ENCODE data around the gene HEMGN.

HEMGN gene

DNA sequence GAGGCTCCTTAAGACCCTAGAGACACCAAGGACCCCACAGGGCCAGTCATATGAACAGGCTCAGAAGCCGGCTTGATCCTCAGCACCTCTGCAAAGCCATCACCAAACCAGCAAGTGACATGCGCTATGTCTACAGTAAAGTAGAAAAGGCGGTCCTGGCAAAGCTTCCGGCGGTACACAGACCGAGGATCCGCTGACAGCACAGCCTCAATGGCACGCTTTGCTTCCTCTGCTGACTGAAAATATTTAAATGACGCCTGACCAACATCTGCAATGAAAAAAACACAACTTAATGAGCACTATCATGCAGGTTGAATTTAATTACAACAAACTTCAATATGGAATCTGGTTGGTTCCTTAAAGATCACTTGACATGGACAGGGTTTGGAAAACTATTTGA lies 33.2 kb downstream of the HEMGN start:
- Histone ChIP-seq H3K36me3 (ENCODE audit: insufficient read depth, low read length) (peaks cover 10% of the 10 kb centered on the region), H3K4me1 (ENCODE audit: insufficient read depth, low read length) (peaks cover 4% of the 10 kb centered on the region), H3K27ac (ENCODE audit: low read depth, low read length) (no peak overlapping the region), H3K27me3 (ENCODE audit: control insufficient read depth in 1 of 2, insufficient read depth in 2 of 2, low read length in 2 of 2) (no peaks in the 10 kb centered on the region), H3K9me3 (ENCODE audit: low read length) (no peaks in the 10 kb centered on the region), H3K4me3 (ENCODE audit: low read depth in 1 of 2, low read length in 2 of 2) (no peak overlapping the region), H3K9ac (ENCODE audit: low read length) (no peak overlapping the region)

DNA sequence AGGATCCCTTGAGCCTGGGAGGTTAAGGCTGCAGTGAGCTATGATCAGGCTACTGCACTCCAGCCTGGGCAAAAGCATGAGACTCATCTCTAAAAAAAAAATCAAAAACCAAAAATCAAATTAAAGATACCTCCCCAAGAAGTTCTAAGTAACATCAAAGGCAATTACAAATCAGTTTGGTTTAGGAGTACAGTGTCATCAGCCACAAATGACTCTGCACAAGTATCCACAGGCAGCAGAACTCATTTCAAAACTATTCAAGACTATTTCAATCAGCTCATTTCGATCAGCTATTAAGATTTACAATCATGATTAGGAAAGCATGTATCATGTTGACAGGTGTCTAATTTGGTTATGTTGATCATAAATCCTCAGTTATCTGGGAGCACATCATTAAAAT lies 34.8 kb downstream of the HEMGN start:
- Histone ChIP-seq H3K27me3 (ENCODE audit: control insufficient read depth in 1 of 2, insufficient read depth in 2 of 2, low read length in 2 of 2) (no peaks in the 10 kb centered on the region), H3K36me3 (ENCODE audit: insufficient read depth, low read length) (peaks cover 5% of the 10 kb centered on the region), H3K4me3 (ENCODE audit: low read depth in 1 of 2, low read length in 2 of 2) (no peak overlapping the region), H3K27ac (ENCODE audit: low read depth, low read length) (no peak overlapping the region), H3K4me1 (ENCODE audit: insufficient read depth, low read length) (peaks cover 4% of the 10 kb centered on the region), H3K9ac (ENCODE audit: low read length) (no peak overlapping the region), H3K9me3 (ENCODE audit: low read length) (no peaks in the 10 kb centered on the region)

DNA sequence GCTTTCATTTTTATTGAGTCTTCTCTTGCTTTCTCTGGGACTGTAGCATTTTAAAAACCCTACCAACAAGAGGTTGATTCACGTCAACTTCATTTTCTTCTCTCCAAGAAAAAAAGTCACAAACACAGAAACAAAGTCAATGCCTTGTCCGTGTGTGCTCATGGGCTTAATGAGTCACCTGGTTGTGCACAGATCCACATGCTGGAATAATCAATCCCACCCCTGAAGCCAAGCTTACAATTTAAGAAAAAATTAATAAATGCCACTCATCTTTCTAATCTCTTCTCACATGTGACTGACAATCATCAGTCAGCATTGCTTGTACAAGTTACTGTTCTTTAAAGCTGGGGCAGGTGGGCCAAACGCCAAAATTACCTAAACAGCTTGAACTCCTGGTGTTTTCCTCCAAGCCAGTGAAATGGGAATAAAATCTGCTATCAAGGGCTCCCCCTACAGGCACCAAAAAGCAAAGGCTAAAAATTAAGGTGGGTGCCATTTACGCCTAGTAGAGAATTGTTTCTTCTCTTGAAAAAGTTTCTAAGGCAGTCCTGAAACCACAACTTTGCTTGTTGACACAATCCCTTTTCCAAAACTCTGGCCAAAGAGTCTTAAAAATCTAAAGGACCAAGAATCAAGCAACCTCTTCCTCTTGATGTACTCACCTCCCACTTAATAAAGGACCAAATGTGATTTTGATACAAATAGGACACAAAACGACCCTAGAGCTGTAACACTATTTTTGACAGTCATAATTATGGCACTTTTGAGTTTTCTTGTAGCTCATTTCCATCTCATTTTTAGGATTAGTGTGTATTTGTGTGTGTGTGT lies 37.0 kb downstream of the HEMGN start:
- no peak overlapping the region for H3K27ac ChIP-seq (ENCODE audit: low read depth, low read length)
- no peaks in the 10 kb centered on the region for H3K27me3 ChIP-seq (ENCODE audit: control insufficient read depth in 1 of 2, insufficient read depth in 2 of 2, low read length in 2 of 2)
- H3K4me1 ChIP-seq (ENCODE audit: insufficient read depth, low read length), result no peaks in the 10 kb centered on the region
- peaks cover 8% of the 10 kb centered on the region for H3K36me3 ChIP-seq (ENCODE audit: insufficient read depth, low read length)
- no peak overlapping the region for H3K4me3 ChIP-seq (ENCODE audit: low read depth in 1 of 2, low read length in 2 of 2)
- H3K9ac ChIP-seq (ENCODE audit: low read length), result no peak overlapping the region
- H3K9me3 ChIP-seq (ENCODE audit: low read length), result no peaks in the 10 kb centered on the region

DNA sequence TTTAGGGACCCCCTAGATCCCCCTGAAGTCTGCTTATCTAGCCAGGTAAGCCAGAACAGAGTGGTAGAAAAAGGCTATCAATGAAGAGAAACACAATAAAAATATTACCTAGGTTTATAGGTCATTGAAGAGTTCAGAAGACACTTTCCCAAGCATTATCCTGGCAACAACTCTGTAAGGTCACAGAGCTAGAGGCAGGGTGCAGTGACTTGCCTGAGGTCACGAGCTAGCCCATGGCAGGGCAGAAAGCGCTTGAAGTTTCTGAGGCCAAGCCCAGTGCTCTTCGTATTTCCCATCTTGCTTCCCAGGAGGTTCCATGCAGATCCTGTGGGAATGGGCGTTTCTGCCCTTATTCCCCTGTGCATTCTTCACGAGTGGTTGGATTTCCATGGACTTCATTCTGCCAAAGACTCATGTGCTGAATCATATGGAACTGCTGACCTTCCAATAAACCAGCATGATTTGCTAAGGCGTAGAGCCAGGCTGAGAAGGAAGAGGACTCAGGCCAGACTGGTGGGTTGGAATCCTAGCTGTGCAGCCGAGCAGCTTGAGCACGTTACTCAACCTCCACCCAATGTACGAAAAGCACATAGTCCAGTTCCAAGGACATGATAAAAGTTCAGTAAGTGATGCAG lies 37.8 kb downstream of the HEMGN start:
- Histone ChIP-seq H3K9me3 (ENCODE audit: low read length) (no peaks in the 10 kb centered on the region), H3K27me3 (ENCODE audit: control insufficient read depth in 1 of 2, insufficient read depth in 2 of 2, low read length in 2 of 2) (no peaks in the 10 kb centered on the region), H3K27ac (ENCODE audit: low read depth, low read length) (no peak overlapping the region), H3K4me3 (ENCODE audit: low read depth in 1 of 2, low read length in 2 of 2) (no peak overlapping the region), H3K9ac (ENCODE audit: low read length) (no peak overlapping the region), H3K36me3 (ENCODE audit: insufficient read depth, low read length) (peaks cover 8% of the 10 kb centered on the region), H3K4me1 (ENCODE audit: insufficient read depth, low read length) (no peaks in the 10 kb centered on the region)

DNA sequence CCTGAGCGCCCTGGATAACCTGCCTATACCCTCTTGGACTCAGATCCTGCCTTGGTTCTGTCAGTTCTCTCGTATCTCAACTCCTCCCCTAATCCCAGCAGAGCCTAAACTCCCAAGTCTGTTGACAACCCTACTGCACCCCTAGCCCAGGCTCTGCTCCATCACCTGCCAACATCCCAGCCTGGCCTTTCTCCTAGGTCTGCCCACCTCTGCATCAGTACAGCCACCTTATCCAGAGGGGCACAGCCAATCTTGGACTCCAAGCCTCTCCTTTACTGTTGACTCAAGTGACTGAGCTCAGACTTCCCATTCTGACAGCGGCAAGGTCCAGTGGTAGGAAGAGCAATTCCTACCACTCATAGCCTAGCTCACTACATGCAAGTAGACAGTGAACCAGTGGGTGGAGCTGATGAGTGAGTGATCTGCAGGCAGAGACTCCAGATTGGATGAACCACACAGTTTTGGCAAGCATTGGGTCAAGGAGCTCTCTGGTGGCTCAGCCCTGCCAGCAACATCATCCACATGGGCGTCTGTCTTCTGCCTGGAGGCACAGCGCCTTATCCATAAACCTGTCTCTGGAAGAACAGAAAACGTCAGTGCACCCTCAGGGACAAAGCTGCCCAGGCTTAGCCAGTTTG lies 42.2 kb downstream of the HEMGN start:
- Histone ChIP-seq H3K4me1 (ENCODE audit: insufficient read depth, low read length) (no peaks in the 10 kb centered on the region), H3K36me3 (ENCODE audit: insufficient read depth, low read length) (peaks cover 4% of the 10 kb centered on the region), H3K27me3 (ENCODE audit: control insufficient read depth in 1 of 2, insufficient read depth in 2 of 2, low read length in 2 of 2) (no peaks in the 10 kb centered on the region), H3K9me3 (ENCODE audit: low read length) (no peaks in the 10 kb centered on the region), H3K4me3 (ENCODE audit: low read depth in 1 of 2, low read length in 2 of 2) (no peak overlapping the region), H3K27ac (ENCODE audit: low read depth, low read length) (no peak overlapping the region), H3K9ac (ENCODE audit: low read length) (no peak overlapping the region)

DNA sequence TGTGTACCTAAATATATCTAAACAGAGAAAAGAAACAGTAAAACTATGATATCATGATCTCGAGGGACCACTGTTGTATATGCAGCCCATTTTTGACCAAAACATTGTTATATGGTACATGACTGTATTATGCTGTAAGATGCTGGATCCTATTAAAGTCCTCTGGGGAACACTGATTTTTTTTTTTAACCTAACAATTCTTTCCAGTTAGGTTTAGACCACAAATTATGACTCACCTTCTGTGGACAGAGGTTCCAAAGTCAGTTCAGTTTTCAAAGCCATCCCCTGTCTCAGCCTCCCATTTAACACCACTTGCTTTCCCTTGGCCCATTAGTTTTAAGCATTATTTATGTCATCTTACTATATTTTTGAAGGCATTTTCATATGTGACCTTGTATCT lies 42.8 kb downstream of the HEMGN start:
- H3K27me3 ChIP-seq (ENCODE audit: control insufficient read depth in 1 of 2, insufficient read depth in 2 of 2, low read length in 2 of 2), result no peaks in the 10 kb centered on the region
- H3K4me3 ChIP-seq (ENCODE audit: low read depth in 1 of 2, low read length in 2 of 2), result no peak overlapping the region
- no peak overlapping the region for H3K9ac ChIP-seq (ENCODE audit: low read length)
- no peaks in the 10 kb centered on the region for H3K9me3 ChIP-seq (ENCODE audit: low read length)
- no peaks in the 10 kb centered on the region for H3K4me1 ChIP-seq (ENCODE audit: insufficient read depth, low read length)
- peaks cover 4% of the 10 kb centered on the region for H3K36me3 ChIP-seq (ENCODE audit: insufficient read depth, low read length)
- H3K27ac ChIP-seq (ENCODE audit: low read depth, low read length), result no peak overlapping the region

DNA sequence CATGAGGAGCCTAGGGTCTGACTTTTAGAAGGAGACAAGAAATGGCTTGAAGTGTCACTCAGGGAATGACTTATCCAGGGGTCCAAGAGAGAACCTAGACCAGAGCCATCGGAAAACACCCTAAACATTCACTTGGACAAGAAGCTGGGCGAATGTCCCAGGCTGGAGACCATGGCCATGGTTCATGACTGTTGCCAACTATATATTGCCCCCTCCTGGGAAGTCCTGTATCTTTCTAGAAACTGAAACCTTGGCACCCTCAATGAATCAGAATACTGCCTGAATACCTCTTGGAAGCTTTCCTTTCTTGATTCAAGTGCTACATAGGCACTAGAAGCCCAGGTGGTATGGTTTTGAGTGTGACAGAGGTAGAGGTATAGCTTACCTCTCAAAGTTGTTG lies 45.6 kb downstream of the HEMGN start:
- H3K4me3 ChIP-seq (ENCODE audit: low read depth in 1 of 2, low read length in 2 of 2), result no peak overlapping the region
- H3K27ac ChIP-seq (ENCODE audit: low read depth, low read length), result no peak overlapping the region
- H3K36me3 ChIP-seq (ENCODE audit: insufficient read depth, low read length), result no peaks in the 10 kb centered on the region
- H3K9ac ChIP-seq (ENCODE audit: low read length), result no peak overlapping the region
- H3K9me3 ChIP-seq (ENCODE audit: low read length), result no peaks in the 10 kb centered on the region
- no peaks in the 10 kb centered on the region for H3K4me1 ChIP-seq (ENCODE audit: insufficient read depth, low read length)
- H3K27me3 ChIP-seq (ENCODE audit: control insufficient read depth in 1 of 2, insufficient read depth in 2 of 2, low read length in 2 of 2), result no peaks in the 10 kb centered on the region

DNA sequence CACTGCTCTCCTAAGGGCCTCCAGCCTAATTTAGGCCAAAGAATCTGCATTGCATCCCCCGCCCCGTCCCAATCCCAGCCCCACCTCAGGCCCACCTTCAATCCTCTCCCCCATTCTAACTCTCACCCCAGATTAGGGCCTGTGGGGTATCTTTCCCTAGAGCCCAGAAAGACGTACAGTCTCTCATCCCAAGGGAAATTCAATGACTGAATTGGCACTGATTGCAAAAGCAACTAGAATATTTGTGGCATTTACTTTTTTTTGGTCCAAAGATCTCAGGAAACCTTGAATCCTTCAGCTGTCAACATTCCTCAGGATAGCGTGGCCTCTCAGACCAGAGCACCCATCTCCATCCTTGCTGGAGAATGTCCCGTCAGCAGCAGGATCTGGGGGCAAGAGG lies 46.2 kb downstream of the HEMGN start:
- H3K4me1 ChIP-seq (ENCODE audit: insufficient read depth, low read length), result no peaks in the 10 kb centered on the region
- no peaks in the 10 kb centered on the region for H3K9me3 ChIP-seq (ENCODE audit: low read length)
- no peak overlapping the region for H3K9ac ChIP-seq (ENCODE audit: low read length)
- no peak overlapping the region for H3K4me3 ChIP-seq (ENCODE audit: low read depth in 1 of 2, low read length in 2 of 2)
- no peak overlapping the region for H3K27ac ChIP-seq (ENCODE audit: low read depth, low read length)
- no peaks in the 10 kb centered on the region for H3K36me3 ChIP-seq (ENCODE audit: insufficient read depth, low read length)
- no peaks in the 10 kb centered on the region for H3K27me3 ChIP-seq (ENCODE audit: control insufficient read depth in 1 of 2, insufficient read depth in 2 of 2, low read length in 2 of 2)

DNA sequence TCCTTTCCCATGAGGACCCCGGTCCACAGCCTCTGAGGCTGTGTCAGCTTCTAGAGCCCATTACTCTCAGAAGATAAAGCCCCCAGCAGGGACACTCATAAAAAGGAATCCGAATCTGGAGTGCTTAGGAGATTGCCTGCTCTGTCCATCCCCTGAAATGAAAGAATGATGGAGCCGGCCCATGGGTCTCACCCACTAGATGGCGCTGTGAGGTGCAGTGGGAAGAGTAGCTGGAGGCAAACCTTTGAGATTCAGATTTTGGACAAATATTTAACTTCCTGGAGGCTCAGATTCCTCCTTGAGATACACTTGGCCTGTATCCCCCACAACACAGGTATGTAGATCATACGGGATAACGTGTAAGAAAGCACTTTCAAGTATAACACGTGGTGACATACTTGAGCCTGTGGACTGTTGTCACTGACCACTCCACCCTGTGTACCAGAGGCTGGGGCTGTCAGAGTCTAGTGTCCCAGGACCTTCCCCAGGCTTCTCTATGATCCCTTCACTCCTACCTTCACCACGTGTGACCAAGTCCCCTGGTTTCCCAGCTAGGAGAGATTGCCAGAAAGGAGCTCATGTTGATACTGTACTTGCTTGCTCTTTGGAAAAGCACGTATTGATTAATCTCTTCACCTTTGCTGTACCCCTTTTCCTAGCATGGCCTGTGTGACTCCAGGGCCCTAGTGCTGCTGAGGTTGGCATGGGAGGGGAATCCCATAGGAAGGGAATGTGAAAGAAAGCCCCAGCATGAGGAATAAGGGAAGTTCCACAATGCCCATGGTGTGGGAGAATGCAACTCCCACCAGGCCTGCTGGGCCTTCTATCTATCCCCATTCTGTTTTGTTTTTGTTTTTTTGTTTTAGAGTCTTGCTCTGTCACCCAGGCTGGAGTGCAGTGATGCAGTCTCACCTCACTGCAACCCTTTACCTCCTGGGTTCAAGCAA lies 47.8 kb downstream of the HEMGN start:
- Histone ChIP-seq H3K27ac (ENCODE audit: low read depth, low read length) (no peak overlapping the region), H3K27me3 (ENCODE audit: control insufficient read depth in 1 of 2, insufficient read depth in 2 of 2, low read length in 2 of 2) (no peaks in the 10 kb centered on the region)

DNA sequence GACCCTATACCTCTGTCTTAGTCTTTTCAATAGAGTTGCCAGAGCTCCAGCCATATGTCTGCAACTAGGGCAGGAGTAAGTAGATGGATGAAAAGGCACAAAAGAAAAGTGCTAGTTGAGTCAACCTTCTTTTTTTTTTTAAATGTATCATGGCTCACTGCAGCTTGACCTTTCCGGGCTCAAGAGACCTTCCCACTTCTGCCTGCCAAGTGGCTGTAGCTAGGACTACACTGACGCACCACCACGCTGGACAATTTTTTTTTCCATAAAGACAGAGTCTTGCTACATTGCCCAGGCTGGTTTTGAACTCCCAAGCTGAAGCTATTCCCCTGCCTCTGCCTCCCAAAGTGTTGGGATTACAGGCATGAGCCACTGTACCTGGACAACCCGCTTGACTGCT lies 57.6 kb downstream of the HEMGN start:
- Histone ChIP-seq H3K27me3 (ENCODE audit: control insufficient read depth in 1 of 2, insufficient read depth in 2 of 2, low read length in 2 of 2) (no peaks in the 10 kb centered on the region), H3K9ac (ENCODE audit: low read length) (no peak overlapping the region), H3K9me3 (ENCODE audit: low read length) (no peaks in the 10 kb centered on the region), H3K36me3 (ENCODE audit: insufficient read depth, low read length) (no peaks in the 10 kb centered on the region), H3K27ac (ENCODE audit: low read depth, low read length) (no peak overlapping the region), H3K4me3 (ENCODE audit: low read depth in 1 of 2, low read length in 2 of 2) (no peak overlapping the region), H3K4me1 (ENCODE audit: insufficient read depth, low read length) (peaks cover 4% of the 10 kb centered on the region)

More for the DNA sequence above, 47.8 kb downstream of the HEMGN start:
- Histone ChIP-seq H3K36me3 (ENCODE audit: insufficient read depth, low read length) (no peaks in the 10 kb centered on the region), H3K4me1 (ENCODE audit: insufficient read depth, low read length) (no peaks in the 10 kb centered on the region), H3K9ac (ENCODE audit: low read length) (no peak overlapping the region), H3K4me3 (ENCODE audit: low read depth in 1 of 2, low read length in 2 of 2) (no peak overlapping the region), H3K9me3 (ENCODE audit: low read length) (no peaks in the 10 kb centered on the region)

Data from muscle layer of colon (tissue), 2 donors.